Stimulated activated CD4-positive, alpha-beta T cell treated with anti-CD3 and anti-CD28 coated beads, Interleukin-12 subunit alpha, Interleukin-12 subunit beta, amount 100 ng/mL, for 24 hours (primary cell): ENCODE data around the gene ZNF646.
"Not testable (repeated sequence)": the region's sequence is repeated elsewhere in the genome, so short reads cannot be mapped to it uniquely, and the experiment has no call there.

Experiments used
- DNase-seq, 2 experiments: peaks; one replicate each; pipeline ENCODE4 v3.0.0-alpha.2; 2020; ENCODE audit warnings: low read depth in 2 of 2

The ZNF646 gene

GRCh38 chr16:31083981-31084380, 9.8 kb downstream of the ZNF646 start:
- DNase-seq = no peak

- DNase-seq = no peak
Observed at GRCh38 chr16:31084584-31085302, 10.5 kb downstream of the ZNF646 start.

GRCh38 chr16:31085411-31085810, 11.2 kb downstream of the ZNF646 start:
- no peak for DNase-seq

- no peak for DNase-seq
Observed at GRCh38 chr16:31085873-31086628, 11.8 kb downstream of the ZNF646 start.

GRCh38 chr16:31086629-31086906, 12.3 kb downstream of the ZNF646 start:
- DNase-seq = no peak

GRCh38 chr16:31087481-31087880, 13.3 kb downstream of the ZNF646 start:
- no peak for DNase-seq

GRCh38 chr16:31087971-31088370, 13.7 kb downstream of the ZNF646 start:
- no peak for DNase-seq

GRCh38 chr16:31088459-31089183, 14.4 kb downstream of the ZNF646 start, which contains the start of gene PRSS53:
TSS of gene PRSS53 (minus strand) at chr16:31088943. CDS start at chr16:31088809, 134 bp downstream.
- DNase-seq = no peak

GRCh38 chr16:31089199-31089598, 15.0 kb downstream of the ZNF646 start:
- DNase-seq = no peak

- no peak for DNase-seq
Observed at GRCh38 chr16:31090540-31090939, 16.3 kb downstream of the ZNF646 start.

- DNase-seq = no peak
Observed at GRCh38 chr16:31092330-31092729, 18.1 kb downstream of the ZNF646 start.

GRCh38 chr16:31093132-31093703, 19.0 kb downstream of the ZNF646 start:
- no peak for DNase-seq

GRCh38 chr16:31094088-31094423, 19.8 kb downstream of the ZNF646 start:
- no peak for DNase-seq

GRCh38 chr16:31094424-31095120, 20.4 kb downstream of the ZNF646 start, which contains the start of gene VKORC1:
TSS of gene VKORC1 (minus strand) at chr16:31094797. CDS start at chr16:31094729, 68 bp downstream.
- peak; percentile 83 to 91 for DNase-seq

GRCh38 chr16:31099860-31100638, 25.8 kb downstream of the ZNF646 start:
- DNase-seq = no peak

- not testable (repeated sequence) for DNase-seq
Observed at GRCh38 chr16:31100876-31101641, 26.8 kb downstream of the ZNF646 start.

GRCh38 chr16:31105677-31106213, 31.5 kb downstream of the ZNF646 start:
- peak; percentile 56 to 83 for DNase-seq

- no peak for DNase-seq
Observed at GRCh38 chr16:31106509-31107464, 32.6 kb downstream of the ZNF646 start.

- peak in 1 of 2 experiments; percentile 39 for DNase-seq
Observed at GRCh38 chr16:31107465-31107867, 33.2 kb downstream of the ZNF646 start.
